ENCODE data around the gene INTS15.

GRCh38 chr7:6600093-6600492 is 10.3 kb downstream of the INTS15 start:
- TF ChIP-seq CTCF (IDR thresholded peaks at IDR 0.05; ENCODE audit: insufficient read depth, low read length) (no peak), GABPA (IDR thresholded peaks at IDR 0.05; ENCODE audit: low read depth) (no peak)

Measured in HL-60 (cell line).